Prostate gland (tissue), 2 donors: ENCODE data around the gene SLC34A1. TPM values are rescaled to one million over a fixed set of nuclear protein-coding genes. Genes with fewer than 3 reads are reported as not detected.

Source experiments
- DNase-seq: peaks from one replicate; pipeline ENCODE4 v3.0.0-alpha.2; 2019; ENCODE audit warnings: low spot score
- H3K27ac ChIP-seq, 2 donors: fragments of 200-600 bp; sonication (generic); 2 replicates each; pipeline ENCODE4 v1.5.1; 2017 to 2019
- H3K27me3 ChIP-seq: fragments of 200-600 bp; sonication (generic); replicated peaks from 2 replicates; pipeline ENCODE4 v1.5.1; 2019; ENCODE audit not compliant: insufficient read depth
- H3K36me3 ChIP-seq, 2 donors: fragments of 200-600 bp; sonication (generic); 1 replicate in 1 of 2; 2 replicates in 1 of 2; pipeline versions ENCODE4 v1.5.1 to v1.8.1; 2017 to 2019
- H3K4me1 ChIP-seq: fragments of 200-600 bp; sonication (generic); replicated peaks from 2 replicates; pipeline ENCODE4 v1.5.1; 2019
- H3K4me3 ChIP-seq, 2 donors: fragments of 200-600 bp; sonication (generic); 2 replicates each; pipeline ENCODE4 v1.5.1; 2017 to 2019
- H3K9me3 ChIP-seq: fragments of 200-600 bp; sonication (generic); 2 replicates; pipeline ENCODE4 v1.5.1; 2017
- POLR2A ChIP-seq: fragments of 450-650 bp; IDR thresholded peaks from one replicate; pipeline ENCODE4 v1.6.1; 2016; ENCODE audit warnings: antibody characterized with exemption, mild to moderate bottlenecking
- POLR2AphosphoS5 ChIP-seq: sonication (generic); formaldehyde crosslinking; IDR thresholded peaks from one replicate; pipeline ENCODE4 v1.6.1; 2017; ENCODE audit warnings: antibody characterized with exemption
- WGBS: methylation state at CpG from one replicate; pipeline ENCODE4 v1.1.5; 2018; 5-methylcytosine and 5-hydroxymethylcytosine counted together
- intact Hi-C: fragments of 100-400 bp; cut with DNase I; formaldehyde crosslinking; loops from one replicate; pipeline ENCODE4 v1.14.2; 2022
- total RNA-seq, 2 donors: library from RNA; depleted of rRNA; stranded (reverse); fragments of >200 nt; gene quantifications; one replicate each; pipeline ENCODE4 v1.1.0, GENCODE V29; 2016
- TF ChIP-seq, protein P1 (sequence below), 4 experiments: fragments of 200-600 bp in 2 of 4; fragments of 450-650 bp in 2 of 4; sonication (generic) in 2 of 4; IDR thresholded peaks; 1 replicate in 3 of 4; 2 replicates in 1 of 4; pipeline ENCODE4 v1.5.1; 2016 to 2019; ENCODE audit warnings: antibody characterized with exemption in 4 of 4, mild to moderate bottlenecking in 2 of 4, moderate library complexity in 2 of 4

Gene SLC34A1
- total RNA-seq, 2 donors from 2014 or later = not detected

DNA sequence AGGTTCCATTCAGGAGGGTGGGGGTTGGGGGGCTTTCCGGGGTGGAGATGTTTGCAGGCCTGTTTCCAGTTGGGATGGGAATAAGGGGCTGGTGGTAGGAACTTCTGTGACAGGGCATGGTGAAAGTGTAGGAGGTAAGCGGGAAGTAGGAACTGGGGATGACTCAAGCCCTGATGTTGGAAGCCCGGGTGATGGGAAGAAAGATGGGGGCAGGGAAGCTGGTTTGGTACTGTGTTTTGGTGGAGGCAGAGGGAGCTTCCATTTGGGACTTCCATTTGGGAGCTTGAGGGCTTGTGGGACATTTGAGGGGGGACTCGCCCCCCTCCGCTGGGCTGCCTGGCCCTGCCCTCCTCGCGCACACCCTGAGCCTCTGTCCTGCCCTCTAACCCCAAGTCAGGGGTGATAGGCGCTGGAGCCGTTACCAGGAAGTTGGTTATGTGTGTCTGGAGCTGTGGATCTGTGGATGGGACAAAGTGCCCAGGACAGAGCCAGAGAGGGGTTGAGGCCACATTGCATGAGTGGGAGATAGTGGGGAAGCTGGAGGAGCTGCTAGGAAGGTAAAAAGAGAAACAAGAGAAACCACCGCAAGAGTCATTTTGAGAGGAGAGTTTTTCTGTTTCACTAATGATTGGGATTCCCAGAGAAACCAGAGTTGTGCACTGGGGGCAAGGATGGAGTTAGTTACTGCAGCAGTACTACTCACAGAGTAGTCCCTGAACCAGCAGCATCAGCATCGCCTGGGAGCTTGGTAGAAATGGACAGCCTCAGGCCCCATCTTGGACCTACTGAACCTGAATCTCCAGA is 19.9 kb upstream of the SLC34A1 start:
- 88% methylated on average over 11 of the region's 11 CpGs for WGBS
- Histone ChIP-seq H3K4me1 (peaks cover 12% of the 10 kb centered on the region), H3K36me3 (no peaks in the 10 kb centered on the region), H3K9me3 (no peaks in the 10 kb centered on the region), H3K4me3 (no peak overlapping the region), H3K27me3 (no peaks in the 10 kb centered on the region), H3K27ac (no peak overlapping the region)
- TF ChIP-seq, protein P1, sequence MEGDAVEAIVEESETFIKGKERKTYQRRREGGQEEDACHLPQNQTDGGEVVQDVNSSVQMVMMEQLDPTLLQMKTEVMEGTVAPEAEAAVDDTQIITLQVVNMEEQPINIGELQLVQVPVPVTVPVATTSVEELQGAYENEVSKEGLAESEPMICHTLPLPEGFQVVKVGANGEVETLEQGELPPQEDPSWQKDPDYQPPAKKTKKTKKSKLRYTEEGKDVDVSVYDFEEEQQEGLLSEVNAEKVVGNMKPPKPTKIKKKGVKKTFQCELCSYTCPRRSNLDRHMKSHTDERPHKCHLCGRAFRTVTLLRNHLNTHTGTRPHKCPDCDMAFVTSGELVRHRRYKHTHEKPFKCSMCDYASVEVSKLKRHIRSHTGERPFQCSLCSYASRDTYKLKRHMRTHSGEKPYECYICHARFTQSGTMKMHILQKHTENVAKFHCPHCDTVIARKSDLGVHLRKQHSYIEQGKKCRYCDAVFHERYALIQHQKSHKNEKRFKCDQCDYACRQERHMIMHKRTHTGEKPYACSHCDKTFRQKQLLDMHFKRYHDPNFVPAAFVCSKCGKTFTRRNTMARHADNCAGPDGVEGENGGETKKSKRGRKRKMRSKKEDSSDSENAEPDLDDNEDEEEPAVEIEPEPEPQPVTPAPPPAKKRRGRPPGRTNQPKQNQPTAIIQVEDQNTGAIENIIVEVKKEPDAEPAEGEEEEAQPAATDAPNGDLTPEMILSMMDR (IDR thresholded peaks at IDR 0.05) = no peak
- TF ChIP-seq POLR2A (no peak), POLR2AphosphoS5 (no peak)
- DNase-seq = no peak
- intact Hi-C loops = no loop called here

DNA sequence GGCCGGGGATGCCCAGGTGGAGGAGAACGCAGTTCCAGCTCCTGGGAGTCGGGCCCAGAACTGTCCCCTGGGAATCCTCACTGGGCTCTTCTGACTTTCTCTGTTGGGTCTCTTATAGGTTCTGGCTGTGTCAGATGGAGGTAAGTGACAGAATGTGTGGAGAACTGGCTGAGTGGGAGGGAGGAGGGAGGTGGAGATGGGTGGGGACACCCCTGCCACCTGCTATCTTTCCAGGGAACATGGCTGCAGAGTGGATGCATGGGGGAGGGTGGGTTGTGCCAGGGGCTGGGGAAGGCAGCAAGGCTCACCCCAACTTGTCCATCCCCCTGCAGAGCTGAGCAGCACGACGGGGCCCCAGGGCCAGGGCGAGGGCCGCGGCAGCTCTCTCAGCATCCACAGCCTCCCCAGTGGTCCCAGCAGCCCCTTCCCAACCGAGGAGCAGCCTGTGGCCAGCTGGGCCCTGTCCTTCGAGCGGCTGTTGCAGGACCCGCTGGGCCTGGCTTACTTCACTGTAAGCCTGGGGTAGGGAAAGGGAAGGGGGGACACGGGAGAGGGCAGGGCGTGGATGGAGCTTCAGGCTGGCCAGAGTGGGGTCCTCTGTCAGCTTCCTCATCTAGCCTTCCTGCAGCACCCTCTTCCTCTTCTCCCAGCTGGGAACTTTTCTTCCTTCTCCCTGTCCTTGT is 18.2 kb upstream of the SLC34A1 start:
- no peak for DNase-seq
- peak overlapping the region; percentile 96 for H3K27ac ChIP-seq
- 67% methylated on average over 14 of the region's 14 CpGs for WGBS
- peaks cover 12% of the 10 kb centered on the region for H3K4me1 ChIP-seq
- no peaks in the 10 kb centered on the region for H3K9me3 ChIP-seq
- H3K36me3 ChIP-seq = no peaks in the 10 kb centered on the region
- TF ChIP-seq POLR2AphosphoS5 = no peak
- TF ChIP-seq, protein P1 (IDR thresholded peaks at IDR 0.05) = no peak
- TF ChIP-seq POLR2A = no peak
- H3K27me3 ChIP-seq = no peaks in the 10 kb centered on the region
- H3K4me3 ChIP-seq = no peak overlapping the region
- intact Hi-C loops = loop anchor here (5.0 kb wide), 1 partner anchor 234 kb away; the partner anchor contains the start of gene NSD1

- TF ChIP-seq POLR2A (peak; percentile 49), POLR2AphosphoS5 (peak; percentile 82)
- TF ChIP-seq, protein P1 (IDR thresholded peaks at IDR 0.05) = no peak
- no peaks in the 10 kb centered on the region for H3K27me3 ChIP-seq
- peak overlapping the region; percentile 96 for H3K27ac ChIP-seq
- H3K4me1 ChIP-seq = peaks cover 12% of the 10 kb centered on the region
- no peaks in the 10 kb centered on the region for H3K9me3 ChIP-seq
- peak; percentile 92 for DNase-seq
- WGBS = 16% methylated on average over 36 of the region's 36 CpGs
- peak overlapping the region; percentile 26 to 32 for H3K4me3 ChIP-seq
- intact Hi-C loops = loop anchor here (5.0 kb wide), 1 partner anchor 234 kb away; the partner anchor contains the start of gene NSD1
- H3K36me3 ChIP-seq = no peaks in the 10 kb centered on the region
Measured at GRCh38 chr5:177366528-177367322, 17.5 kb upstream of the SLC34A1 start.

- H3K9me3 ChIP-seq = no peaks in the 10 kb centered on the region
- no peaks in the 10 kb centered on the region for H3K36me3 ChIP-seq
- intact Hi-C loops = loop anchor here (5.0 kb wide), 1 partner anchor 235 kb away; the partner anchor contains the start of gene NSD1
- H3K27ac ChIP-seq = peak overlapping the region; percentile 96
- H3K27me3 ChIP-seq = no peaks in the 10 kb centered on the region
- 39% methylated on average over 43 of the region's 46 CpGs for WGBS
- TF ChIP-seq POLR2AphosphoS5 = no peak
- TF ChIP-seq, protein P1 (IDR thresholded peaks at IDR 0.05) = no peak
- TF ChIP-seq POLR2A = no peak
- peak overlapping the region; percentile 26 to 32 for H3K4me3 ChIP-seq
- H3K4me1 ChIP-seq = peaks cover 12% of the 10 kb centered on the region
- DNase-seq = no peak
Measured at GRCh38 chr5:177367323-177367848, 16.8 kb upstream of the SLC34A1 start.
